Measurements from ENCODE around the gene POR.

POR gene

GRCh38 chr7:75985009-75985517 lies 70.1 kb downstream of the POR start:
- no peak for ATAC-seq
- TF ChIP-seq ZFP30 (CRISPR knock-in tag; IDR thresholded peaks at IDR 0.05) (no peak), SNAI2 (CRISPR knock-in tag; IDR thresholded peaks at IDR 0.05) (no peak), TSHZ2 (CRISPR knock-in tag; IDR thresholded peaks at IDR 0.05) (no peak), ARNTL (CRISPR knock-in tag; IDR thresholded peaks at IDR 0.05; ENCODE audit: borderline replicate concordance, low read depth) (no peak)

GRCh38 chr7:75985518-75986146 lies 70.7 kb downstream of the POR start:
- no peak for ATAC-seq
- no peak for TF ChIP-seq OSR1 (CRISPR knock-in tag; IDR thresholded peaks at IDR 0.05)
- no peak for TF ChIP-seq ARNTL (CRISPR knock-in tag; IDR thresholded peaks at IDR 0.05; ENCODE audit: borderline replicate concordance, low read depth)
- no peak for TF ChIP-seq ZNF8 (CRISPR knock-in tag; IDR thresholded peaks at IDR 0.05)
- TF ChIP-seq ESRRG (CRISPR knock-in tag; IDR thresholded peaks at IDR 0.05): no peak
- TF ChIP-seq ZNF70 (CRISPR knock-in tag; IDR thresholded peaks at IDR 0.05): no peak
- no peak for TF ChIP-seq PATZ1 (CRISPR knock-in tag; IDR thresholded peaks at IDR 0.05; ENCODE audit: borderline replicate concordance)
- no peak for TF ChIP-seq ZC3H10 (CRISPR knock-in tag; IDR thresholded peaks at IDR 0.05)
- TF ChIP-seq RARB (CRISPR knock-in tag; IDR thresholded peaks at IDR 0.05): no peak

- no peak for ATAC-seq
- TF ChIP-seq ZC3H10 (CRISPR knock-in tag; IDR thresholded peaks at IDR 0.05) (no peak), POU6F1 (CRISPR knock-in tag; IDR thresholded peaks at IDR 0.05; ENCODE audit: borderline replicate concordance, low read depth) (no peak), ZNF70 (CRISPR knock-in tag; IDR thresholded peaks at IDR 0.05) (no peak), OSR1 (CRISPR knock-in tag; IDR thresholded peaks at IDR 0.05) (no peak), ZFP3 (CRISPR knock-in tag; IDR thresholded peaks at IDR 0.05) (no peak), TOX (CRISPR knock-in tag; IDR thresholded peaks at IDR 0.05; ENCODE audit: borderline replicate concordance) (no peak), ZNF565 (CRISPR knock-in tag; conservative IDR thresholded peaks at IDR 0.05; ENCODE audit: low read depth) (no peak), SNAI2 (CRISPR knock-in tag; IDR thresholded peaks at IDR 0.05) (no peak), ZFP30 (CRISPR knock-in tag; IDR thresholded peaks at IDR 0.05) (no peak), GLIS3 (CRISPR knock-in tag; IDR thresholded peaks at IDR 0.05) (no peak), PPARA (CRISPR knock-in tag; IDR thresholded peaks at IDR 0.05; ENCODE audit: borderline replicate concordance) (no peak), RARB (CRISPR knock-in tag; IDR thresholded peaks at IDR 0.05) (no peak), ISL1 (CRISPR knock-in tag; IDR thresholded peaks at IDR 0.05) (no peak), BACH2 (CRISPR knock-in tag; IDR thresholded peaks at IDR 0.05; ENCODE audit: borderline replicate concordance) (no peak), ARNTL (CRISPR knock-in tag; IDR thresholded peaks at IDR 0.05; ENCODE audit: borderline replicate concordance, low read depth) (no peak), ZNF8 (CRISPR knock-in tag; IDR thresholded peaks at IDR 0.05) (no peak), TSHZ2 (CRISPR knock-in tag; IDR thresholded peaks at IDR 0.05) (no peak), CSDC2 (CRISPR knock-in tag; IDR thresholded peaks at IDR 0.05) (no peak)
Measured at GRCh38 chr7:75986147-75986781, 71.3 kb downstream of the POR start.
